DND-41 (cell line): Measurements from ENCODE around the gene USP7.
"Not testable (repeated sequence)": the region's sequence is repeated elsewhere in the genome, so short reads cannot be mapped to it uniquely, and the experiment has no call there.

Source experiments
- ATAC-seq: fragments of 200-7000 bp; cut with Tn5 transposase; 3 replicates; pipeline ENCODE4 v1.9.1; 2021; ENCODE audit warnings: low read depth; ENCODE audit not compliant: insufficient read depth
- DNase-seq: peaks from one replicate; pipeline ENCODE4 v3.0.0-alpha.2; 2020
- H2AFZ ChIP-seq: 2 replicates; pipeline ENCODE4 v1.6.0; 2012; ENCODE audit warnings: low read depth, low read length
- H3K27ac ChIP-seq: 2 replicates; pipeline ENCODE4 v1.5.1; 2012; ENCODE audit warnings: low read length, inconsistent platforms
- H3K27me3 ChIP-seq: fragments of 200-600 bp; sonication (generic); 2 replicates; pipeline ENCODE4 v1.6.0; 2012; ENCODE audit warnings: low read length, mild to moderate bottlenecking, inconsistent platforms; ENCODE audit not compliant: insufficient read depth, poor library complexity
- H3K36me3 ChIP-seq: 2 replicates; pipeline ENCODE4 v1.5.1; 2012; ENCODE audit warnings: low read length, inconsistent platforms; ENCODE audit not compliant: insufficient read depth
- H3K4me1 ChIP-seq: 2 replicates; pipeline ENCODE4 v1.5.1; 2012; ENCODE audit warnings: mild to moderate bottlenecking, low read length; ENCODE audit not compliant: insufficient read depth
- H3K4me2 ChIP-seq: 2 replicates; pipeline ENCODE4 v1.6.0; 2012; ENCODE audit warnings: mild to moderate bottlenecking, moderate library complexity, low read length, inconsistent platforms; ENCODE audit not compliant: insufficient read depth
- H3K4me3 ChIP-seq, 2 experiments: fragments of 200-600 bp in 1 of 2; shearing (Covaris generic) in 1 of 2; 2 replicates each; pipeline ENCODE4 v1.5.1; 2012 to 2016; ENCODE audit warnings: inconsistent platforms in 2 of 2, low read length in 2 of 2, mild to moderate bottlenecking in 2 of 2, low read depth in 1 of 2, moderate library complexity in 1 of 2
- H3K79me2 ChIP-seq: 2 replicates; pipeline ENCODE4 v1.6.0; 2012; ENCODE audit warnings: low read length, inconsistent platforms; ENCODE audit not compliant: insufficient read depth
- H3K9ac ChIP-seq: 2 replicates; pipeline ENCODE4 v1.6.0; 2012; ENCODE audit warnings: low read depth, mild to moderate bottlenecking, inconsistent platforms, low read length, moderate library complexity
- H3K9me3 ChIP-seq: 2 replicates; pipeline ENCODE4 v1.5.1; 2012; ENCODE audit warnings: low read length, moderate library complexity, mild to moderate bottlenecking, inconsistent platforms; ENCODE audit not compliant: insufficient read depth, severe bottlenecking
- H4K20me1 ChIP-seq: 2 replicates; pipeline ENCODE4 v1.6.0; 2012; ENCODE audit warnings: low read length; ENCODE audit not compliant: insufficient read depth
- EZH2 ChIP-seq: IDR thresholded peaks from 3 replicates; pipeline ENCODE4 v1.6.1; 2012; ENCODE audit warnings: borderline replicate concordance, low read depth, mild to moderate bottlenecking, moderate library complexity, low read length, inconsistent platforms; ENCODE audit not compliant: severe bottlenecking
- TF ChIP-seq, protein P1 (sequence below): IDR thresholded peaks from 2 replicates; pipeline ENCODE4 v1.5.1; 2012; ENCODE audit warnings: borderline replicate concordance, low read length, moderate library complexity, mild to moderate bottlenecking; ENCODE audit not compliant: poor library complexity, severe bottlenecking; ENCODE audit errors: extremely low read depth

The USP7 gene

GRCh38 chr16:8847623-8848022, 116.1 kb downstream of the USP7 start:
- ATAC-seq (no peak), DNase-seq (no peak)
- TF ChIP-seq, protein P1, sequence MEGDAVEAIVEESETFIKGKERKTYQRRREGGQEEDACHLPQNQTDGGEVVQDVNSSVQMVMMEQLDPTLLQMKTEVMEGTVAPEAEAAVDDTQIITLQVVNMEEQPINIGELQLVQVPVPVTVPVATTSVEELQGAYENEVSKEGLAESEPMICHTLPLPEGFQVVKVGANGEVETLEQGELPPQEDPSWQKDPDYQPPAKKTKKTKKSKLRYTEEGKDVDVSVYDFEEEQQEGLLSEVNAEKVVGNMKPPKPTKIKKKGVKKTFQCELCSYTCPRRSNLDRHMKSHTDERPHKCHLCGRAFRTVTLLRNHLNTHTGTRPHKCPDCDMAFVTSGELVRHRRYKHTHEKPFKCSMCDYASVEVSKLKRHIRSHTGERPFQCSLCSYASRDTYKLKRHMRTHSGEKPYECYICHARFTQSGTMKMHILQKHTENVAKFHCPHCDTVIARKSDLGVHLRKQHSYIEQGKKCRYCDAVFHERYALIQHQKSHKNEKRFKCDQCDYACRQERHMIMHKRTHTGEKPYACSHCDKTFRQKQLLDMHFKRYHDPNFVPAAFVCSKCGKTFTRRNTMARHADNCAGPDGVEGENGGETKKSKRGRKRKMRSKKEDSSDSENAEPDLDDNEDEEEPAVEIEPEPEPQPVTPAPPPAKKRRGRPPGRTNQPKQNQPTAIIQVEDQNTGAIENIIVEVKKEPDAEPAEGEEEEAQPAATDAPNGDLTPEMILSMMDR, result no peak
- no peak for TF ChIP-seq EZH2
- Histone ChIP-seq H3K9me3 (no peaks in the 10 kb centered on the region), H3K4me3 (no peak overlapping the region), H3K9ac (no peak overlapping the region), H3K4me1 (peaks cover 6% of the 10 kb centered on the region; the same call in 1 of the 2 replicates), H3K27me3 (no peaks in the 10 kb centered on the region), H3K79me2 (peaks cover 68% of the 10 kb centered on the region), H3K36me3 (peaks cover 72% of the 10 kb centered on the region), H3K4me2 (no peak overlapping the region), H3K27ac (peak overlapping the region; percentile 36), H2AFZ (no peak overlapping the region), H4K20me1 (peaks cover 66% of the 10 kb centered on the region)

DNA sequence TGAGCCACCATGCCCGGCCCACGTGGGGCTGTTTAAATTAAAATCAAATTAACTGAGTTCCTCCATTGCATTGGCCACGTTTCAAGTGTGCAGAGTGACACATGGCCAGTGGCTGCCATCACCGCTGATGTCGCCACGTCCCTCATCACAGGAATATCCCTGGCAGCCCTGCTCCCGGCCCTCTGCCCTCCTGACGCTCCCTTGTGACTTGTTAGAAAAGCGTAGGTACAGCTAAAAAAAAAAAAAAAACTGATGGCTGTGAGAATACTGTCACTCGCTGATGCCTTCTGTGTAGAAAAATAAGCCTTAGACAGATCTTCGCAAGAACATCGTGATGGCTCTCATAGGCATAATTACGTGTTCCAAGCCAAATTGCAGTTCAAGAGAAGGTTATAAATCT, 116.6 kb downstream of the USP7 start:
- DNase-seq, result no peak
- Histone ChIP-seq H3K27ac (no peak overlapping the region), H3K27me3 (no peaks in the 10 kb centered on the region), H3K9me3 (no peaks in the 10 kb centered on the region), H3K4me3 (no peak overlapping the region), H3K36me3 (peaks cover 67% of the 10 kb centered on the region), H3K9ac (no peak overlapping the region), H3K4me1 (peaks cover 6% of the 10 kb centered on the region; the same call in 1 of the 2 replicates), H3K79me2 (peaks cover 66% of the 10 kb centered on the region), H4K20me1 (peaks cover 61% of the 10 kb centered on the region), H2AFZ (no peak overlapping the region), H3K4me2 (no peak overlapping the region)
- ATAC-seq, result no peak
- TF ChIP-seq, protein P1, result no peak

- Histone ChIP-seq H3K4me1 (peaks cover 6% of the 10 kb centered on the region; the same call in 1 of the 2 replicates), H3K4me2 (no peak overlapping the region), H3K9me3 (no peaks in the 10 kb centered on the region), H3K27ac (no peak overlapping the region), H3K27me3 (no peaks in the 10 kb centered on the region), H3K79me2 (peaks cover 63% of the 10 kb centered on the region), H2AFZ (no peak overlapping the region), H3K4me3 (no peak overlapping the region), H4K20me1 (peaks cover 55% of the 10 kb centered on the region), H3K9ac (no peak overlapping the region), H3K36me3 (peaks cover 61% of the 10 kb centered on the region)
- ATAC-seq (no peak), DNase-seq (no peak)
- TF ChIP-seq, protein P1, result no peak
- TF ChIP-seq EZH2, result no peak
Measured at GRCh38 chr16:8846401-8846932, 117.2 kb downstream of the USP7 start.

- H3K36me3 ChIP-seq, result peaks cover 54% of the 10 kb centered on the region
- TF ChIP-seq, protein P1, result no peak
- no peak for TF ChIP-seq EZH2
- H3K9me3 ChIP-seq, result no peaks in the 10 kb centered on the region
- no peak overlapping the region for H2AFZ ChIP-seq
- H3K4me3 ChIP-seq, result no peak overlapping the region
- peaks cover 6% of the 10 kb centered on the region; the same call in 1 of the 2 replicates for H3K4me1 ChIP-seq
- H4K20me1 ChIP-seq, result peaks cover 52% of the 10 kb centered on the region
- H3K27me3 ChIP-seq, result no peaks in the 10 kb centered on the region
- H3K79me2 ChIP-seq, result peaks cover 62% of the 10 kb centered on the region
- H3K4me2 ChIP-seq, result no peak overlapping the region
- ATAC-seq (no peak), DNase-seq (no peak)
- 0 out of 2 replicates have a peak overlapping the region, but pooled peaks have one; percentile 10 for H3K27ac ChIP-seq
- no peak overlapping the region for H3K9ac ChIP-seq
Measured at GRCh38 chr16:8845699-8846298, 117.9 kb downstream of the USP7 start.

- not testable (repeated sequence) for H3K27ac ChIP-seq, ATAC-seq, H3K9me3 ChIP-seq, DNase-seq, H2AFZ ChIP-seq, H3K9ac ChIP-seq, H3K27me3 ChIP-seq, H3K4me2 ChIP-seq, H3K4me1 ChIP-seq, H3K4me3 ChIP-seq
- peaks cover 29% of the 10 kb centered on the region for H3K36me3 ChIP-seq
- H3K79me2 ChIP-seq, result peaks cover 54% of the 10 kb centered on the region
- peaks cover 35% of the 10 kb centered on the region for H4K20me1 ChIP-seq
Measured at GRCh38 chr16:8843296-8843695, 120.4 kb downstream of the USP7 start.
